GM13977 (cell line): ENCODE measurements around the gene LMOD3.

Experiments
- DNase-seq: peaks from one replicate; pipeline ENCODE4 v3.0.0; 2012; ENCODE audit warnings: low spot score
- in situ Hi-C: fragments of 300-500 bp; cut with MboI; formaldehyde crosslinking; loops from one replicate; pipeline ENCODE4 v1.12.0; 2022; ENCODE audit warnings: low sequenced_read_pairs, low pct_unique_long_range_greater_than_20kb, mixed read lengths, inconsistent platforms; ENCODE audit not compliant: unreplicated experiment
- TF ChIP-seq, protein P1 (sequence below): IDR thresholded peaks from 2 replicates; pipeline ENCODE4 v1.5.1; 2012; ENCODE audit warnings: mild to moderate bottlenecking, control low read depth; ENCODE audit not compliant: insufficient read depth; ENCODE audit errors: extremely low read depth, missing control alignments

LMOD3 gene

DNA sequence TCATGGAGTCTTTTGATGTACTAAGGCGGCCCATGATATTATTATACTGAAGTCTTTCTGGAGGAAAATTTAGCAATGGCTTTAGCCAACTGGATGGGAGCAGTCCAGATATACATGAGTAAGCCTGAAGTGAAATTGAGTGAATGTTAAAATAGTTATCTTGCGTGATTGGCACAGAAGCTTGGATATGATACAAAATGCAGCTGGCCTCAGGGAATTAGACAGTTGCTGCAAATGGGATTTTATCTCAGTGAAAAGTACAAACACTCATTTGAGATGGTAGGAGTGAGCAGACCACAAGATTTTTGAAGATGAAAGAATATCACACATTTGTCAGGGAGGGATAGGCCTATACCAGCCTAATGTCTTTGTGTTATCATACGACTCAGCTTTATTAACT is 8.9 kb downstream of the LMOD3 start:
- TF ChIP-seq, protein P1, sequence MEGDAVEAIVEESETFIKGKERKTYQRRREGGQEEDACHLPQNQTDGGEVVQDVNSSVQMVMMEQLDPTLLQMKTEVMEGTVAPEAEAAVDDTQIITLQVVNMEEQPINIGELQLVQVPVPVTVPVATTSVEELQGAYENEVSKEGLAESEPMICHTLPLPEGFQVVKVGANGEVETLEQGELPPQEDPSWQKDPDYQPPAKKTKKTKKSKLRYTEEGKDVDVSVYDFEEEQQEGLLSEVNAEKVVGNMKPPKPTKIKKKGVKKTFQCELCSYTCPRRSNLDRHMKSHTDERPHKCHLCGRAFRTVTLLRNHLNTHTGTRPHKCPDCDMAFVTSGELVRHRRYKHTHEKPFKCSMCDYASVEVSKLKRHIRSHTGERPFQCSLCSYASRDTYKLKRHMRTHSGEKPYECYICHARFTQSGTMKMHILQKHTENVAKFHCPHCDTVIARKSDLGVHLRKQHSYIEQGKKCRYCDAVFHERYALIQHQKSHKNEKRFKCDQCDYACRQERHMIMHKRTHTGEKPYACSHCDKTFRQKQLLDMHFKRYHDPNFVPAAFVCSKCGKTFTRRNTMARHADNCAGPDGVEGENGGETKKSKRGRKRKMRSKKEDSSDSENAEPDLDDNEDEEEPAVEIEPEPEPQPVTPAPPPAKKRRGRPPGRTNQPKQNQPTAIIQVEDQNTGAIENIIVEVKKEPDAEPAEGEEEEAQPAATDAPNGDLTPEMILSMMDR, result no peak
- DNase-seq, result no peak
- in situ Hi-C loops, result no loop called here

- DNase-seq, result no peak
- in situ Hi-C loops, result no loop called here
- TF ChIP-seq, protein P1, result no peak
Observed at GRCh38 chr3:69110941-69111546, 11.4 kb downstream of the LMOD3 start.

- TF ChIP-seq, protein P1, result no peak
- in situ Hi-C loops, result no loop called here
- no peak for DNase-seq
Observed at GRCh38 chr3:69108811-69109210, 13.6 kb downstream of the LMOD3 start.

DNA sequence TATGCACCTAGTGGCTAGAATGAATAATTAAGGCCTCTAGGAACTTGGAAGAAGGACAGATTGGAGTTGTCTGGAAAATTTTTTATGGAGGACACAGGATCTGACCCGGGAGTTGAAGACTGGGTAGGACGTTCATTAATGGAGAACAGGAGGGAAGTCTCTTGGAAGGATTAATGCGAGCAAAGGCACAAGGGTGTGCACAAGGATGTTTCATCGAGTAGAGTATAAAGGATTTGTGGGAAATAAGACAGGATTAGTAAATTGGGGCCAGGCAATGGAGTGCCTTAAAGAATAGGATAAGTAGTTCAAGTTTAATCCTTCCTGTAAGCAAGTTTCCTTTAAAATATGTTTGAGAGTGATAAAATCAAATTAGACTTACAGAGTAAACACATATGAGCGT is 14.6 kb downstream of the LMOD3 start:
- in situ Hi-C loops, result no loop called here
- DNase-seq, result no peak
- TF ChIP-seq, protein P1, result no peak

DNA sequence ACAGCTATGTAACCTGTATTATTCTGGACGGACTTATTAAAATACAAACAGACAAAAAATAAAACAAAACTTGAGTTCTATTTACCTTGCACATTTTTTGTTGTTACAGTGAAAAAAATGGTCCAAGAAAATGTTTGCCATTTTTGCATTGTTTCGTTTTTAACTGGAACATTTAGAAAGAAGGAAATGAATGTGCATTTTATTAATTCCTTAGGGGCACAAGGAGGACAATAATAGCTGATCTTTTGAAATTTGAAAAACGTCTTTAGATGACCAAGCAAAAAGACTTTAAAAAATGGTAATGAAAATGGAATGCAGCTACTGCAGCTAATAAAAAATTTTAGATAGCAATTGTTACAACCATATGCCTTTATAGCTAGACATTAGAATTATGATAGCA is 17.1 kb downstream of the LMOD3 start:
- TF ChIP-seq, protein P1, result no peak
- DNase-seq, result no peak
- in situ Hi-C loops, result no loop called here

DNA sequence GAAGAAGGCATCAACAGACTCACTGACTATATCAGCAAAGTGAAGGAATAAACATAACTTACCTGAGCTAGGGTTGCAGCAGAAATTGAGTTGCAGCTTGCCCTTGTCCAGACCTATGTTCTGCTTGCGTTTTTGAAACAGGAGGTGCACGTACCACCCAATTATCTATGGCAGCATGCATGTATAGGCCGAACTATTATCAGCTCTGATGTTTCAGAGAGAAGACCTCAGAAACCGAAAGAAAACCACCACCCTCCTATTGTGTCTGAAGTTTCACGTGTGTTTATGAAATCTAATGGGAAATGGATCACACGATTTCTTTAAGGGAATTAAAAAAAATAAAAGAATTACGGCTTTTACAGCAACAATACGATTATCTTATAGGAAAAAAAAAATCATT is 17.8 kb downstream of the LMOD3 start:
- in situ Hi-C loops, result no loop called here
- DNase-seq, result no peak
- TF ChIP-seq, protein P1, result no peak
